AG04449 (cell line): ENCODE measurements around the gene MAFG.
"Not testable (repeated sequence)": the region's sequence is repeated elsewhere in the genome, so short reads cannot be mapped to it uniquely, and the experiment has no call there.

ENCODE experiments used
- CTCF ChIA-PET: fragments of 350-600 bp; formaldehyde crosslinking; extraction: SDS; loops from one replicate; lab custom pipeline; 2021; ENCODE audit warnings: antibody characterized with exemption; lab: Yijun Ruan, JAX
- POLR2A ChIA-PET: fragments of 400-600, 350-600 bp; formaldehyde crosslinking; extraction: SDS; loops from one replicate; lab custom pipeline; 2020; ENCODE audit warnings: antibody characterized with exemption, inconsistent platforms; lab: Yijun Ruan, JAX
- DNase-seq: peaks from one replicate; pipeline ENCODE4 v3.0.0-alpha.2; 2010; ENCODE audit warnings: low read depth, low spot score
- H3K4me3 ChIP-seq: 2 replicates; pipeline ENCODE4 v1.5.1; 2011; ENCODE audit warnings: low read depth, mild to moderate bottlenecking, control low read depth, low read length
- CTCF ChIP-seq: IDR thresholded peaks from one replicate; pipeline ENCODE4 v1.5.1; 2011; ENCODE audit warnings: mild to moderate bottlenecking, moderate library complexity, low read length, control low read depth, inconsistent platforms; ENCODE audit not compliant: insufficient read depth; ENCODE audit errors: missing control alignments

MAFG gene

GRCh38 chr17:81921537-81921862 lies 6.0 kb downstream of the MAFG start:
- H3K4me3 ChIP-seq = no peak overlapping the region
- CTCF ChIA-PET = no interaction called here
- no peak for DNase-seq
- POLR2A ChIA-PET = no interaction called here
- TF ChIP-seq CTCF = no peak

GRCh38 chr17:81920612-81921536 lies 6.7 kb downstream of the MAFG start:
- no peak for DNase-seq
- no peak for TF ChIP-seq CTCF
- H3K4me3 ChIP-seq = no peak overlapping the region
- CTCF ChIA-PET = interaction anchor here (1.0 kb wide), 2 partner anchors 39 to 52 kb away, joined by 3 to 4 read pairs; no protein-coding TSS in a partner anchor
- POLR2A ChIA-PET = no interaction called here

- CTCF ChIA-PET = no interaction called here
- TF ChIP-seq CTCF = no peak
- POLR2A ChIA-PET = no interaction called here
- no peak for DNase-seq
- H3K4me3 ChIP-seq = no peak overlapping the region
Measured at GRCh38 chr17:81918832-81919545, 8.5 kb downstream of the MAFG start.

- DNase-seq, H3K4me3 ChIP-seq, POLR2A ChIA-PET, CTCF ChIA-PET: not testable (repeated sequence)
Measured at GRCh38 chr17:81918333-81918669, 9.2 kb downstream of the MAFG start.

- TF ChIP-seq CTCF = no peak
- no peak for DNase-seq
- CTCF ChIA-PET = interaction anchor here (0.9 to 1.8 kb wide), 5 partner anchors 10 to 112 kb away, joined by 3 to 8 read pairs (median 3); partner anchors contain the start of gene MAFG
Measured at GRCh38 chr17:81917565-81918332, 9.8 kb downstream of the MAFG start, which contains the start of gene SIRT7. Gene SIRT7, minus strand, starts transcription at chr17:81918176. Its CDS starts 45 bp downstream, at chr17:81918131.

GRCh38 chr17:81916234-81917001 lies 11.1 kb downstream of the MAFG start:
- ChIA-PET POLR2A (interaction anchor here (1.4 kb wide), 1 partner anchor 10 kb away, joined by 10 read pairs; no protein-coding TSS in a partner anchor), CTCF (interaction anchor here (0.6 to 1.8 kb wide), 5 partner anchors 9 to 114 kb away, joined by 3 to 8 read pairs (median 3); partner anchors contain the start of gene MAFG)
- TF ChIP-seq CTCF = no peak
- DNase-seq = no peak
- peak overlapping the region; percentile 69 for H3K4me3 ChIP-seq

More at GRCh38 chr17:81917565-81918332, 9.8 kb downstream of the MAFG start, which contains the start of gene SIRT7:
- H3K4me3 ChIP-seq = peak within 1 kb of the TSS; percentile 69
- POLR2A ChIA-PET = interaction anchor here (1.4 kb wide), 1 partner anchor 8 kb away, joined by 10 read pairs; no protein-coding TSS in a partner anchor
